BLaER1 treated with 17β-estradiol and CSF1 and Interleukin-3, amounts not matched to agents 10 nM and 100 nM (cell line): ENCODE results near the gene MBNL2.

ENCODE experiments used
- H3K27ac ChIP-seq, 11 experiments: shearing (Covaris generic); formaldehyde crosslinking; 2 replicates each; pipeline ENCODE4 v1.8.1; 2022
- H3K27me3 ChIP-seq, 11 experiments: shearing (Covaris generic); formaldehyde crosslinking; 2 replicates each; pipeline ENCODE4 v1.8.1; 2022
- H3K36me3 ChIP-seq, 11 experiments: shearing (Covaris generic); formaldehyde crosslinking; 2 replicates each; pipeline ENCODE4 v1.8.1; 2022
- H3K4me1 ChIP-seq, 10 experiments: shearing (Covaris generic); formaldehyde crosslinking; 2 replicates each; pipeline ENCODE4 v1.8.1; 2022
- H3K4me2 ChIP-seq, 11 experiments: shearing (Covaris generic); formaldehyde crosslinking; 2 replicates each; pipeline ENCODE4 v1.8.1; 2022
- H3K4me3 ChIP-seq, 10 experiments: shearing (Covaris generic); formaldehyde crosslinking; 2 replicates each; pipeline ENCODE4 v1.8.1; 2022
- H3K9ac ChIP-seq, 11 experiments: shearing (Covaris generic); formaldehyde crosslinking; 2 replicates each; pipeline ENCODE4 v1.8.1; 2022
- H3K9me3 ChIP-seq, 11 experiments: shearing (Covaris generic); formaldehyde crosslinking; replicated peaks in 1 of 11; 2 replicates each; pipeline ENCODE4 v1.8.1; 2022
- H4K20me1 ChIP-seq, 11 experiments: shearing (Covaris generic); formaldehyde crosslinking; 2 replicates each; pipeline ENCODE4 v1.8.1; 2022
- Cebpa-rat ChIP-seq, 11 experiments: shearing (Covaris generic); IDR thresholded peaks; 2 replicates each; pipeline ENCODE4 v1.8.1; 2022

MBNL2 gene

GRCh38 chr13:97311956-97312355 is 89.8 kb downstream of the MBNL2 start:
- no peak overlapping the region for H3K4me3 ChIP-seq
- H3K36me3 ChIP-seq = peaks cover 0 to 11% (median 0%) of the 10 kb centered on the region in 11 experiments; a peak in 6 of 22 replicates
- no peak overlapping the region for H3K4me2 ChIP-seq
- TF ChIP-seq Cebpa-rat (IDR thresholded peaks at IDR 0.05) = no peak
- H4K20me1 ChIP-seq = peaks cover 0 to 63% (median 3%) of the 10 kb centered on the region in 11 experiments; a peak in 6 of 22 replicates
- no peaks in the 10 kb centered on the region for H3K27me3 ChIP-seq
- peaks cover 0 to 11% (median 0%) of the 10 kb centered on the region in 11 experiments; a peak in 2 of 22 replicates for H3K9me3 ChIP-seq
- no peak overlapping the region for H3K9ac ChIP-seq
- H3K4me1 ChIP-seq = peaks cover 0 to 7% (median 0%) of the 10 kb centered on the region in 10 experiments; a peak in 2 of 20 replicates
- no peak overlapping the region for H3K27ac ChIP-seq

GRCh38 chr13:97313551-97314260 is 91.6 kb downstream of the MBNL2 start:
- H3K4me1 ChIP-seq = peaks cover 0 to 11% (median 6%) of the 10 kb centered on the region in 10 experiments; a peak in 6 of 20 replicates
- peaks cover 0 to 8% (median 0%) of the 10 kb centered on the region in 11 experiments; a peak in 2 of 22 replicates for H3K9me3 ChIP-seq
- H3K27ac ChIP-seq = no peak overlapping the region
- H3K4me3 ChIP-seq = no peak overlapping the region
- peaks cover 0 to 6% (median 0%) of the 10 kb centered on the region in 11 experiments; a peak in 6 of 22 replicates for H3K36me3 ChIP-seq
- no peak for TF ChIP-seq Cebpa-rat (IDR thresholded peaks at IDR 0.05)
- no peak overlapping the region for H3K4me2 ChIP-seq
- no peaks in the 10 kb centered on the region for H3K27me3 ChIP-seq
- H4K20me1 ChIP-seq = peaks cover 0 to 71% (median 6%) of the 10 kb centered on the region in 11 experiments; a peak in 9 of 22 replicates
- no peak overlapping the region for H3K9ac ChIP-seq

DNA sequence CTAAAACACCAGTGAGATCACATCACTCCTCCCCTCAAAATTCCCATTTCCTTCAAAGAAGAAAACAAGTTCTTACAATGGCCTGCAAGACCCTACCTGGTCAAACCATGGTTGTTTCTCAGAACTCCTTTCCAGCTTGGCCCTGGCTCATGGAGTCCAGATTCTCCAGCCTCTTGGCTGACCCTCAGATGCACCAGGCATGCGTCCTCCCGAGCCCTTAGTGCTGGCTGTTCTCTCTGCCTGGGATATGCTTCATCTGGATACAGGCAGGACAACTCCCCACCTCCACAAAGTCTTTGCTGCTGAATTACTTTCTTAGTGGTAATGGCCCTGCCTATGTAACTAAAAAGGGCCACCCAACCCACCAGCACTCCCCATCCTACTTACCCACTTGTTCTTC is 94.3 kb downstream of the MBNL2 start:
- no peak overlapping the region for H3K27ac ChIP-seq
- no peaks in the 10 kb centered on the region for H3K27me3 ChIP-seq
- H3K9ac ChIP-seq = no peak overlapping the region
- H4K20me1 ChIP-seq = peaks cover 0 to 86% (median 10%) of the 10 kb centered on the region in 11 experiments; a peak in 9 of 22 replicates
- no peak for TF ChIP-seq Cebpa-rat (IDR thresholded peaks at IDR 0.05)
- H3K4me3 ChIP-seq = no peak overlapping the region
- H3K36me3 ChIP-seq = peaks cover 0 to 5% (median 0%) of the 10 kb centered on the region in 11 experiments; a peak in 4 of 22 replicates
- no peaks in the 10 kb centered on the region for H3K9me3 ChIP-seq
- H3K4me1 ChIP-seq = peaks cover 0 to 11% (median 6%) of the 10 kb centered on the region in 10 experiments; a peak in 6 of 20 replicates
- H3K4me2 ChIP-seq = no peak overlapping the region

GRCh38 chr13:97317933-97318332 is 95.8 kb downstream of the MBNL2 start:
- peaks cover 0 to 11% (median 6%) of the 10 kb centered on the region in 10 experiments; a peak in 6 of 20 replicates for H3K4me1 ChIP-seq
- H3K4me3 ChIP-seq = no peak overlapping the region
- peaks cover 0 to 95% (median 11%) of the 10 kb centered on the region in 11 experiments; a peak in 9 of 22 replicates for H4K20me1 ChIP-seq
- no peak for TF ChIP-seq Cebpa-rat (IDR thresholded peaks at IDR 0.05)
- no peak overlapping the region for H3K9ac ChIP-seq
- no peaks in the 10 kb centered on the region for H3K27me3 ChIP-seq
- H3K36me3 ChIP-seq = peaks cover 0 to 5% (median 0%) of the 10 kb centered on the region in 11 experiments; a peak in 4 of 22 replicates
- no peak overlapping the region for H3K4me2 ChIP-seq
- no peak overlapping the region for H3K27ac ChIP-seq
- H3K9me3 ChIP-seq = no peaks in the 10 kb centered on the region

GRCh38 chr13:97318532-97318931 is 96.4 kb downstream of the MBNL2 start:
- peaks cover 0 to 96% (median 11%) of the 10 kb centered on the region in 11 experiments; a peak in 9 of 22 replicates for H4K20me1 ChIP-seq
- H3K4me1 ChIP-seq = peaks cover 0 to 11% (median 6%) of the 10 kb centered on the region in 10 experiments; a peak in 6 of 20 replicates
- no peaks in the 10 kb centered on the region for H3K27me3 ChIP-seq
- H3K27ac ChIP-seq = no peak overlapping the region
- H3K4me3 ChIP-seq = no peak overlapping the region
- H3K9ac ChIP-seq = no peak overlapping the region
- H3K9me3 ChIP-seq = no peaks in the 10 kb centered on the region
- H3K4me2 ChIP-seq = no peak overlapping the region
- H3K36me3 ChIP-seq = peaks cover 0 to 4% (median 0%) of the 10 kb centered on the region in 11 experiments; a peak in 4 of 22 replicates
- no peak for TF ChIP-seq Cebpa-rat (IDR thresholded peaks at IDR 0.05)

DNA sequence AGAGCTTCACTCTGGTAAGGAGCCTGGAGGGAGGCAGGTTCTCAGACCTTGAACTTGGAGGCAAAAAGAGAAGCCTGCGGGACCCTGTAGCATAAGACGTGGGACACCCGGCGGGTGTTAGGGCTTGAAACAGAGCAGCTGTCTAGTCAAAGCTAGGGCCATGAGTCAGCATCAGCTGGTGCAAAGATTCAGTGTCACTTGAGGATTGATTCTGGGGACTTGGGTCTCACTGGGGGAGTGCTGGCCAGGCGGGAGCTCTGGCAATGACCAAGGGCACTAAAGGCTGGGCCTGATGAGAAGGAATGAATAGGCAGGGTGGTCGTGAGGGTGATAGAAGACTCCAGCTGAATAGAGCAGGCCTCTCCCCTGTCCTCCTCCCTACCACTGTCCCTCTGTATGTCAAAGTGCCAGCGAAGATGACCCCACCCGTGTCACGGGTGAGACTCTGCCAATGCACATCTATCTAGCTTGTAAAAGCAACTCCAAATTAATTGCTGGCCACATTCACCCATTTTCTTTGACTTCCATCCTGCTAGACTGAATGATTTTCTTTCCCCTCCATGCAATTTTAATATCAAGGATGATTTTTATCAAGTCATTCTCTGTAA is 97.1 kb downstream of the MBNL2 start:
- Histone ChIP-seq H4K20me1 (peaks cover 0 to 96% (median 11%) of the 10 kb centered on the region in 11 experiments; a peak in 9 of 22 replicates), H3K4me1 (peaks cover 0 to 11% (median 6%) of the 10 kb centered on the region in 10 experiments; a peak in 6 of 20 replicates), H3K27ac (no peak overlapping the region), H3K9me3 (no peaks in the 10 kb centered on the region), H3K36me3 (peaks cover 0 to 4% (median 0%) of the 10 kb centered on the region in 11 experiments; a peak in 4 of 22 replicates), H3K4me3 (no peak overlapping the region), H3K4me2 (no peak overlapping the region), H3K9ac (no peak overlapping the region), H3K27me3 (no peaks in the 10 kb centered on the region)
- TF ChIP-seq Cebpa-rat (IDR thresholded peaks at IDR 0.05) = no peak

DNA sequence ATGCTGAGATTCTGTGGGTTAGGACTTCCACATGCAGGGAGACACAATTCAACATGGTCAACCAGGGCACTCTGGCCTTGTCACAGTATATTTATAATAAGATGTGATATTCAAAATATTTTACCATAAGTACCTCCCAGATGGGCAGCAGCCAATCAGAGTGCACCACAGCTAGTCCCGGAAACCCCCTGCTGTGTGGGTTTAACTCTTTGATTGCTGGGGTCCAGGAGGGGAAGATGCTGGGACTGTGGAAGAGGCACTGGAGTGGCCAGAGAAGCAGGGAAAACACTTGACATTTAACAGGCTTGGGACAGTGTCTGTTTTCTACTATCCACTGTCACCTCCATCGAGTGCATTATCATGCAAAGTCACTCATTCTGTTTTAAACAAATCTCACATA is 99.0 kb downstream of the MBNL2 start:
- Histone ChIP-seq H3K4me1 (peaks cover 0 to 11% (median 5%) of the 10 kb centered on the region in 10 experiments; a peak in 4 of 20 replicates), H4K20me1 (peaks cover 0 to 97% (median 10%) of the 10 kb centered on the region in 11 experiments; a peak in 9 of 22 replicates), H3K36me3 (peaks cover 0 to 5% (median 0%) of the 10 kb centered on the region in 11 experiments; a peak in 5 of 22 replicates), H3K4me2 (no peak overlapping the region), H3K9me3 (no peaks in the 10 kb centered on the region), H3K27me3 (no peaks in the 10 kb centered on the region), H3K4me3 (no peak overlapping the region), H3K9ac (no peak overlapping the region), H3K27ac (no peak overlapping the region)
- TF ChIP-seq Cebpa-rat (IDR thresholded peaks at IDR 0.05) = no peak

- no peak overlapping the region for H3K4me2 ChIP-seq
- H3K36me3 ChIP-seq = peaks cover 0 to 5% (median 0%) of the 10 kb centered on the region in 11 experiments; a peak in 4 of 22 replicates
- no peak overlapping the region for H3K27ac ChIP-seq
- no peak overlapping the region for H3K4me3 ChIP-seq
- peaks cover 0 to 97% (median 10%) of the 10 kb centered on the region in 11 experiments; a peak in 9 of 22 replicates for H4K20me1 ChIP-seq
- H3K9me3 ChIP-seq = no peaks in the 10 kb centered on the region
- TF ChIP-seq Cebpa-rat (IDR thresholded peaks at IDR 0.05) = no peak
- peaks cover 0 to 12% (median 5%) of the 10 kb centered on the region in 10 experiments; a peak in 5 of 20 replicates for H3K4me1 ChIP-seq
- H3K27me3 ChIP-seq = no peaks in the 10 kb centered on the region
- no peak overlapping the region for H3K9ac ChIP-seq
Observed at GRCh38 chr13:97321616-97322321, 99.6 kb downstream of the MBNL2 start.
